GM19193 (cell line): ENCODE measurements around the gene HSD3B2.

Source experiments
- POLR2A ChIP-seq: IDR thresholded peaks from 4 replicates; pipeline ENCODE4 v1.6.1; 2011; ENCODE audit not compliant: insufficient read depth, insufficient read length; ENCODE audit errors: extremely low read depth

The HSD3B2 gene

DNA sequence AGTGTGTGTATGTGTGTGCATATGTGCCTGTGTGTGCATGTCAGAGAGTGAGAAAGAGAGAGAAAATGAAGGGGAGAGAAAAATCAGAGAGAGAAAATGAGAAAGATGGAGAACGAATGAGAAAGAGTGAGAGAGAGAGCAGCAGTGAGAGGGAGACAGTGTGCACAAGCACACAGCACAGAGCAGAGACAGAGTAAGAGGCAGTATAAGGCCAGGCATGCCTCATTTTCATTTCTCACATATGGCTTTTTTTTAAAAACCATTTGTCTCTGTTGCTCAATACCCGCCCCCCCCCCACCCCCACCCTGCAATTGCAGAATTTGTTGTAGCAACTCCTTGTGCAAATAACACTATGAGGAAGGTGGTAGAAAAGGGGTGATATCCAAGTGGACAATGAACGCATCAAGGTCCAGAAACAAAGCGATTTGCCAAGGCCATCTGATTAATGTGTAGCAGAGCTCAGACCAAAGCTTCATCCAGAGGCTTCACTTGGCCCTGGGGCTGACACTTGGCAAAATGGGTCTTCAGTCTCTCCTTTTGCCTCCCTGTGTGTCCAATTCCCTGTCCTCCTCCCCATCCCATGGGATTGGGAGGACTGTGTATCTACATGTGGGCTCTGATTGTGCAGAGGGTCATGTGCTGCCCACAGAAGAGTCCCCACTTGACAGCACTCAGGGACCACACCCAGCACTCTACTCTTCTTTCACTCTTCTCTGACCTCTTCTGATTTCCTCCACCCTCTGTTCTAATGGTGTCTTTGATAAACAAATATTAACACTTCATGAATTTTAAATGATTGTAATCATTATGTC, 53.1 kb downstream of the HSD3B2 start:
- no peak for TF ChIP-seq POLR2A

DNA sequence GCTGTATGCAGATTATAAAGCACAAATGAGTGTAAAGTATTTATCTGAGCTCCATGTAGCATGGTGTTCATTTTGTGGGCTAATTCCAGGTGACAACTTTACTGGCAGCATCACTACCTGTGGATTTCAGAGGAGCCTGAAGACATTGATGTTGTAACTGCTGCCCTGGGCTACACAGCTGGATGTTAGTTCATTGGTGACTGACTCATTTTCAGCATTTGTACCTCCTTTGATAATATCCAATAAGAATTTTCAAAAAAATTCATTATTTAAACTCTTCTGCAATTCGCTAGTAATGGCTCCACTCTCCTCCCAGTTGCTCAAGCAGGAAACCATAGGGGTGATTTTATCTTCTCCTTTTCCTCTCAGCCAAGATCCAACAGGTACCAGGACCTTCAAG, 54.8 kb downstream of the HSD3B2 start:
- TF ChIP-seq POLR2A = no peak

DNA sequence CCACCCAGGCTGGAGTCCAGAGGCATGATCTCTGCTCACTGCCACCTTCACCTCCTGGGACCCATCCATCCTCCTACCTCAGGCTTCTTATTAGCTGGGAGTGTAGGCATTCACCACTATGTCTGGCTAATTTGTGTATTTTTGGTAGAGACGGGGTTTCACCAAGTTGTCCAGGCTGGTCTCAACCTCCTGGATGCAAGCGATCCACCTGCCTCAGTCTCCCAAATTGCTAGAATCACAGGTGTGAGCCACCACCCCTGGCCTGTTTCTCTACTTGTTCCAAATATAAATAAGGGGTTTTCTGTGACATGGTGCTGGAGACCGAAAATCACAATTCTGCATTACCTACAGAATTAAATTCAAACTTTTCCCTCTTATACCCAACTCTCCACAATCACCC, 55.4 kb downstream of the HSD3B2 start:
- no peak for TF ChIP-seq POLR2A

DNA sequence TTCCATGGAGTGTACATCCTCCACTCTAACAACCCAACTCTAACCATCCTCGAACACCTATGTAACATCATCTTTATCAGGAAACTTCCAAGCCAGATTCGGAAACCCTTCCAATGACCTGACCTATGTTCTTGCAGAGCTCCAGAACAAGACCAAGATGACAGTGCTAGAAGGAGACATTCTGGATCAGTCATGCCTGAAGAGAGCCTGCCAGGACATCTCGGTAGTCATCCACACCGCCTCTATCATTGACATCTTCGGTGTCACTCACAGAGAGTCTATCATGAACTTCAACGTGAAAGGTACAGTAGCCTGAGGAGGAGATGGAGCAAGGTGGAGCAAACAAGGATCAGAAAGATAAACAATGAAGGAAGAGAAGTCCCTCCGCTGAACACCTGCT, 56.0 kb downstream of the HSD3B2 start:
- no peak for TF ChIP-seq POLR2A

DNA sequence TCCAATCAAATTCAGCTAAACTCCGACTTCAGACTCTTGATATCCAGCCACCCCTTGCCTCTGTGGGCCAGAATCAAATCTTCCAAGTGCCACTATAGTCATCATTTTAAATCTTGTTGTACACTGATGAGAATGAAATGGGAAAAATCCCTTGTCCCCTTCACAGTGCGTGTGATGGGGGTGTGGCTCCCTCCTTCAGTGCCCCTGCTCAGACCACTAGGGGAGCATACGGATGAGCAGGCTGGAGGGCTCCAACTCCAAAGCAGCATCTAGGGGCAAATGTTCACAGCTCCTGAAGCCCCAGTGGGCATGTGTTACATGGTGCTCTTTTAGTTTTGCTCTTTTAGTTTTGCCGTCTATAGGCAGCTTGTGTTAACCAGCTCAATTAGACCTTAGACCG, 56.6 kb downstream of the HSD3B2 start:
- no peak for TF ChIP-seq POLR2A

DNA sequence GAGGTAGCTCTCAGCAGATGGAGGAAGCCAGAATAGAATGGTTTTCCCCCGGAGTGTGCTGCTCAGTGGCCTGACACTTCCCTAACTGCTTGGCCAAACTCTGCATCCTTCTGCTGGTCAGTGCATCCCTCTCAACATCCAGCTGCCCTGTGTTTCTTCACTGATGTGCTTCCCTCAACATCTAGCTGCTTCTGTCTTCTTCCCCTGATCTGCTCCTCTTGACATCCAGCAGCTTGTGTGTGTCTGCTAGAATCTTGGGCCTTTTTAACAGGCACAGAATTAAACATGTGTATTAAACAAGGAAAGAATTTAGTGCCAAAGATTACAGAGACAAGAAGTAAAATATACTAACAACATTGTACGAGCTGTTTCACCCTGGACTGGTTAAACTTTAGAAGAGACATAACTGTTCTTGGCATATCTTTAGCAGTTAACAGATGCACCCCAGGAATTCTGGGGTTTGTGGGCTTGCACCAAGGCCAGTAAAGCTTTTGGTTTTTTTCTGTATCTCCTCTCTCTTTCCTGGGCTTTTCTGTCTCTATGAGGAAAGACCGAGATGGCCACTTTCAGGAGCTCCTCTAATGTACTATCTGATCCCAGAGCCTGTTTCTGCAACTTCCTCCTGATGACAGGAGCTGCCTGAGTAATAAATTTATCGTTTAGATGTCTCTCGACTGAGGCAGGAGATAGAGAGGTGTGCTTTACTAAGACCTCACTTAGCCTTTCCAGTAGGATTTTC, 57.3 kb downstream of the HSD3B2 start:
- TF ChIP-seq POLR2A = no peak
